OCI-LY1 (cell line): Measurements from ENCODE around the gene MOB3C.

Experiments
- H2AFZ ChIP-seq: fragments of 200-600 bp; sonication (generic), shearing (Covaris generic); 2 replicates; pipeline ENCODE4 v1.6.0; 2014; ENCODE audit warnings: antibody characterized with exemption, mild to moderate bottlenecking, low read length
- H3F3A ChIP-seq: fragments of 200-600 bp; sonication (generic), shearing (Covaris generic); 2 replicates; pipeline ENCODE4 v1.6.0; 2014; ENCODE audit warnings: mild to moderate bottlenecking, antibody characterized with exemption, low read length, moderate library complexity; ENCODE audit not compliant: insufficient read depth
- H3K27ac ChIP-seq: fragments of 200-600 bp; sonication (generic); 2 replicates; pipeline ENCODE4 v1.5.1; 2014; ENCODE audit warnings: low read length, mixed run types, mild to moderate bottlenecking, low read depth; ENCODE audit not compliant: poor library complexity, severe bottlenecking
- H3K27me3 ChIP-seq: fragments of 200-600 bp; sonication (generic); 2 replicates; pipeline ENCODE4 v1.6.0; 2014; ENCODE audit warnings: antibody characterized with exemption, mild to moderate bottlenecking, low read length, moderate library complexity; ENCODE audit not compliant: insufficient read depth
- H3K36me3 ChIP-seq: fragments of 200-600 bp; sonication (generic); 2 replicates; pipeline ENCODE4 v1.6.1; 2014; ENCODE audit warnings: mild to moderate bottlenecking, antibody characterized with exemption, low read length, moderate library complexity, mixed read lengths; ENCODE audit not compliant: insufficient read depth
- H3K4me1 ChIP-seq: fragments of 200-600 bp; sonication (generic); 2 replicates; pipeline ENCODE4 v1.5.1; 2014; ENCODE audit warnings: mild to moderate bottlenecking, low read length, moderate library complexity; ENCODE audit not compliant: insufficient read depth, severe bottlenecking
- H3K4me2 ChIP-seq: fragments of 200-600 bp; sonication (generic), shearing (Covaris generic); 2 replicates; pipeline ENCODE4 v1.6.1; 2014; ENCODE audit warnings: low read length
- H3K4me3 ChIP-seq: fragments of 200-600 bp; sonication (generic); 2 replicates; pipeline ENCODE4 v1.5.1; 2014; ENCODE audit warnings: low read length, low read depth, mild to moderate bottlenecking, mixed read lengths; ENCODE audit not compliant: poor library complexity, severe bottlenecking
- H3K79me2 ChIP-seq: fragments of 200-600 bp; shearing (Covaris generic); 2 replicates; pipeline ENCODE4 v1.6.1; 2016; ENCODE audit warnings: mixed run types, low read length, mixed read lengths; ENCODE audit not compliant: insufficient read depth
- H3K9ac ChIP-seq: fragments of 200-600 bp; sonication (generic), shearing (Covaris generic); 2 replicates; pipeline ENCODE4 v1.6.1; 2014; ENCODE audit warnings: mild to moderate bottlenecking, low read length, mixed read lengths
- H3K9me2 ChIP-seq: fragments of 200-600 bp; sonication (generic), shearing (Covaris generic); 2 replicates; pipeline ENCODE4 v1.6.1; 2014; ENCODE audit warnings: low read depth, mild to moderate bottlenecking, low read length, mixed read lengths
- H3K9me3 ChIP-seq: fragments of 200-600 bp; shearing (Covaris generic); 2 replicates; pipeline ENCODE4 v1.6.1; 2014; ENCODE audit warnings: low read length, mixed read lengths
- H4K20me1 ChIP-seq: fragments of 200-600 bp; sonication (generic), shearing (Covaris generic); 2 replicates; pipeline ENCODE4 v1.6.0; 2016; ENCODE audit warnings: mild to moderate bottlenecking, low read length; ENCODE audit not compliant: insufficient read depth
- EZH2 ChIP-seq: fragments of 200-600 bp; sonication (generic), shearing (Covaris generic); IDR thresholded peaks from 2 replicates; pipeline ENCODE4 v1.8.0; 2017; ENCODE audit warnings: borderline replicate concordance, mixed run types, mild to moderate bottlenecking, antibody characterized with exemption, low read length, moderate library complexity, mixed read lengths
- TF ChIP-seq, protein P1 (sequence below): fragments of 200-600 bp; sonication (generic), shearing (Covaris generic); IDR thresholded peaks from 2 replicates; pipeline ENCODE4 v1.5.1; 2017; ENCODE audit warnings: mild to moderate bottlenecking, antibody characterized with exemption, low read length, moderate library complexity, mixed read lengths

MOB3C gene

GRCh38 chr1:46645815-46646214 lies 29.2 kb upstream of the MOB3C start:
- Histone ChIP-seq H3K27ac (no peak overlapping the region), H3K36me3 (peaks cover 28% of the 10 kb centered on the region), H3K79me2 (no peaks in the 10 kb centered on the region), H3K4me1 (no peaks in the 10 kb centered on the region), H3K27me3 (no peaks in the 10 kb centered on the region), H3K4me3 (no peak overlapping the region), H3K9me3 (peaks cover 9% of the 10 kb centered on the region; the same call in 1 of the 2 replicates), H2AFZ (no peak overlapping the region), H3F3A (peaks cover 3% of the 10 kb centered on the region; the same call in 1 of the 2 replicates), H3K4me2 (no peak overlapping the region), H4K20me1 (no peaks in the 10 kb centered on the region), H3K9ac (no peak overlapping the region), H3K9me2 (no peaks in the 10 kb centered on the region)
- no peak for TF ChIP-seq EZH2
- TF ChIP-seq, protein P1, sequence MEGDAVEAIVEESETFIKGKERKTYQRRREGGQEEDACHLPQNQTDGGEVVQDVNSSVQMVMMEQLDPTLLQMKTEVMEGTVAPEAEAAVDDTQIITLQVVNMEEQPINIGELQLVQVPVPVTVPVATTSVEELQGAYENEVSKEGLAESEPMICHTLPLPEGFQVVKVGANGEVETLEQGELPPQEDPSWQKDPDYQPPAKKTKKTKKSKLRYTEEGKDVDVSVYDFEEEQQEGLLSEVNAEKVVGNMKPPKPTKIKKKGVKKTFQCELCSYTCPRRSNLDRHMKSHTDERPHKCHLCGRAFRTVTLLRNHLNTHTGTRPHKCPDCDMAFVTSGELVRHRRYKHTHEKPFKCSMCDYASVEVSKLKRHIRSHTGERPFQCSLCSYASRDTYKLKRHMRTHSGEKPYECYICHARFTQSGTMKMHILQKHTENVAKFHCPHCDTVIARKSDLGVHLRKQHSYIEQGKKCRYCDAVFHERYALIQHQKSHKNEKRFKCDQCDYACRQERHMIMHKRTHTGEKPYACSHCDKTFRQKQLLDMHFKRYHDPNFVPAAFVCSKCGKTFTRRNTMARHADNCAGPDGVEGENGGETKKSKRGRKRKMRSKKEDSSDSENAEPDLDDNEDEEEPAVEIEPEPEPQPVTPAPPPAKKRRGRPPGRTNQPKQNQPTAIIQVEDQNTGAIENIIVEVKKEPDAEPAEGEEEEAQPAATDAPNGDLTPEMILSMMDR = no peak

DNA sequence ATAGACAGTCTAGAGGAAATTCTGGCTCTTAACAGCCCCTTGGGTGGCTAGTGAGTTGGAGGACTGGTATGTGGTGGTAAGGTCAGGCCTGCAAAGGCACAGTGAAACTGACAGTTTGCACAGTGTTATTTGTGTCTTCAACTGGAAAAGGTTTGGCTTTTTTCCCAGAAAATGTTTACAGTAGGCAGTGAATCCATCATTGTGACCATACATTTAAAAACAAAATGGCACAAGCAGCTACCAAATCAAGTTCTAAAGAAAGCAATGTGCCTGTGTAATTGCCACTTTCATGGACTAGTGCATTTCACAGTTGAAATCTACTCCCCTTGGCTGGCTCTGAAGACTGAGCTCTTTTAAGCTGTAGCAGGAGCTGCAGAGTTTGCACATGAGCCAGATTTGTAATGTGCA lies 26.8 kb upstream of the MOB3C start:
- Histone ChIP-seq H4K20me1 (no peaks in the 10 kb centered on the region), H2AFZ (no peak overlapping the region), H3K27ac (no peak overlapping the region)

GRCh38 chr1:46642115-46642680 lies 25.6 kb upstream of the MOB3C start:
- H2AFZ ChIP-seq = no peak overlapping the region
- no peaks in the 10 kb centered on the region for H3K9me3 ChIP-seq
- H3K4me1 ChIP-seq = no peaks in the 10 kb centered on the region
- peaks cover 5% of the 10 kb centered on the region; the same call in 1 of the 2 replicates for H3K36me3 ChIP-seq
- H3K27me3 ChIP-seq = no peaks in the 10 kb centered on the region
- no peak overlapping the region for H3K4me2 ChIP-seq
- no peak overlapping the region for H3K9ac ChIP-seq
- no peak overlapping the region for H3K4me3 ChIP-seq
- H3K79me2 ChIP-seq = no peaks in the 10 kb centered on the region
- peaks cover 3% of the 10 kb centered on the region; the same call in 1 of the 2 replicates for H3F3A ChIP-seq
- no peak overlapping the region for H3K27ac ChIP-seq
- TF ChIP-seq, protein P1 = no peak
- TF ChIP-seq EZH2 = no peak
- H3K9me2 ChIP-seq = no peaks in the 10 kb centered on the region
- H4K20me1 ChIP-seq = no peaks in the 10 kb centered on the region

More for the DNA sequence above, 26.8 kb upstream of the MOB3C start:
- Histone ChIP-seq H3K4me2 (no peak overlapping the region), H3K27me3 (no peaks in the 10 kb centered on the region), H3K9me2 (no peaks in the 10 kb centered on the region), H3F3A (peaks cover 3% of the 10 kb centered on the region; the same call in 1 of the 2 replicates), H3K9ac (no peak overlapping the region), H3K36me3 (peaks cover 10% of the 10 kb centered on the region), H3K4me3 (no peak overlapping the region), H3K4me1 (no peaks in the 10 kb centered on the region), H3K9me3 (no peaks in the 10 kb centered on the region), H3K79me2 (no peaks in the 10 kb centered on the region)
- TF ChIP-seq EZH2 = no peak
- TF ChIP-seq, protein P1 = no peak
